Erythroblast (primary cell): ENCODE measurements around the gene CRY1.

ENCODE experiments used
- GATA1 ChIP-seq: IDR thresholded peaks from 2 replicates; pipeline ENCODE4 v1.6.1; 2011; ENCODE audit warnings: low read depth, mild to moderate bottlenecking, control low read depth, low read length, moderate library complexity
- POLR2A ChIP-seq: IDR thresholded peaks from 2 replicates; pipeline ENCODE4 v1.6.1; 2011; ENCODE audit warnings: mild to moderate bottlenecking, low read length

DNA sequence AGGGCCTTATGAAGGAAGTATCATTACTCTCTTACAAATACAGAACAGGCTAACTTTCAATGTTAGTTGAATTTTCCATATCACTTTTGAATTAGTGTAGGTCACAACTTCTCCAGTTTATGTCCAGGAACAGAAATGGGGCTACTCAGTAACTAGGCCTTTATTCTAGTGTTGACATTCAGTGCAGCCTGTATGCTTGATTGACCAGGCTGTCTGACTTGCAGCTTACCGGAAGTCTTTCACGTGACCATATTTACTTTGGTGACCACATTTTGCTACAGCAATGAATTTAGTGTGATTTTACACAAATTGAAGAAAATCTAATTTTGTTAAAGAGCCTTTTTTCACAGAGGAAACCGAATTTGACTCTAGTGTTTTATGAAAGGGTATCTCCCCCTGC, 118.8 kb downstream of the CRY1 start:
- TF ChIP-seq GATA1 (no peak), POLR2A (no peak)
